Measurements from ENCODE around the gene CFAP20DC.
"Not testable (repeated sequence)": the region's sequence is repeated elsewhere in the genome, so short reads cannot be mapped to it uniquely, and the experiment has no call there.

CFAP20DC gene

DNA sequence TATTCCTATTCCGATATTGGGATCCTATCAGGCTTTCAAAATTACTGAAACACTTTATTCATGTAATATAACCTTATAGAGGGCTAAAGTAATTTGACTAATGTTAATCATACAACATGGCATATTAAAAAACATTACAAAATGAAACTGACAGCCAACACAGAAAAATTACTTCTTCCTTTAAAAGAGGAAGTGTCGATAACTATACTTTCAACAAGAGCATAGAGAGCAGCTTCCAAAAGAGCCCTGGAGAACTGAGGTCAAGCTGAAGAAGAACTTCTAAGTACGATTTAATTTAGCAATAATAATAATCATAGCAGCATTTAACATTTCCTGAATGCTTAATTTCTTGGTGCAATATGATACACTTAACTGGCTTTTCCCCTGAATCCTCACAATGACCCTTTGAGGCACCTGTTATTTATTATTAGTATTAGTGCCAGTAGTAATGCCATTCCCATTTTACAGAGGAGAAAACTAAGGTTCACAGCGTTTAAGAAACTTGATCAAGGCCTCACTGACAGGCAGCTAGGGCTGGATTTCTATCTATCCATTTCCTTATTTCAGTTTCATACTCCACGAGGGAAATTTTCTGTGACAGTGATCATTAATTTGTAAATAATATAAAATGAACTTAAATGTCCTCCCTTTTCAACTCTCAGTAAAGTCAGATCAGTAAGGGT lies 181.6 kb downstream of the CFAP20DC start:
- no peak for DNase-seq (ENCODE audit: low spot score)

DNA sequence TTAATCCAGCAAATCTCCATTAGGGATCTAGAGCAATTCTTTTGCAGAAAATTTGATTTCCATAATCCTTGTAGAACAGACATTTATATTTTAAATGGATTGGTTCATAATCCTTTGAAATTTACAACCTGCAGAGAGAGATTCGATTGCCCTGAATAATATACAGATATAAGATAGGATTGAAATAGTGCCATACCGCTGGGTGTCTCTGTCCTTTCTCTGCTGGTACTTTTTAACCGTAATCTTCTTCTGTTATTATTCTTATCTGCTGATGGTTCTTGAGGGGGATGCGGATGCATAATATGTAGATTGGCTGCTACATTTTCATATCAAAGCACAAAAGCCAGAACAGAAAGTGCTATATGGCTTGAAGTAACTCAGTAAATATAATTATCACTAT lies 182.2 kb downstream of the CFAP20DC start:
- no peak for DNase-seq (ENCODE audit: low spot score)

DNA sequence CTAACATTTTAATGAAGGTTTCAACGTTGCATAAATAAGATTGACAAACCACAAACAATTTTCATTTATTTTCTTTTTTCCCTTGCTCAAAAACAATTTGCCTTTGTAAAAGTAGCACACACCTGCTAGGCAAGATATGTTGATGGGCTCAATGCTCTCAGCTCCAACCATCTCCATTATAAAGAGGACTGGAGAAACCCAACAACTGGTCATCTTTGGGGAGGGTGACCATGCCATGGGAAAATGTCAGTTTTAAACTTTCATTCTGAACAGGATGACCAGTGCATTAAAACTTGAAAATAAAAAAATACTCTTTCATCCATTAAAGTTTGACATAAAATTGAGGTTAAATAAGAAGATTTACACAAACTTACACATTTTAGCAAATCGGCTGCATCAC lies 183.7 kb downstream of the CFAP20DC start:
- DNase-seq (ENCODE audit: low spot score), result no peak

DNA sequence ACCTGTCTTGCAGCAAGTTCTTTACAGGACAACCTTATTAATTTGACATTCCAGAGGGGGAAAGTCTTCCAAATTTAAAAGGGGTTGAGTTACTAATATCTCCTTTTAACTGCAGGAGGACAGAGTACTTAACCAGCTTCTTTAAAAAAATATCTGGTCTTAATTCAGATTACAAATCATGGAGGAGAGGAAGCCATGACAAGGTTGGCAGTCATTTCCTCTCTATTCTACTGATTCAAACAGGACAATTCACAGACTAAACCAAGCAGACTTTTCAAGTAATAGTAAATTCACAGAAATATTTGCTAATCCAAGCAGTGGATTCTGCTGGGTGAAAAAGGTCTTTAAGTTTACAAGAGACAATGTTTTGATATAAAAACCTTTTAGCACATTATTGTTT lies 185.3 kb downstream of the CFAP20DC start:
- DNase-seq (ENCODE audit: low spot score), result no peak

DNA sequence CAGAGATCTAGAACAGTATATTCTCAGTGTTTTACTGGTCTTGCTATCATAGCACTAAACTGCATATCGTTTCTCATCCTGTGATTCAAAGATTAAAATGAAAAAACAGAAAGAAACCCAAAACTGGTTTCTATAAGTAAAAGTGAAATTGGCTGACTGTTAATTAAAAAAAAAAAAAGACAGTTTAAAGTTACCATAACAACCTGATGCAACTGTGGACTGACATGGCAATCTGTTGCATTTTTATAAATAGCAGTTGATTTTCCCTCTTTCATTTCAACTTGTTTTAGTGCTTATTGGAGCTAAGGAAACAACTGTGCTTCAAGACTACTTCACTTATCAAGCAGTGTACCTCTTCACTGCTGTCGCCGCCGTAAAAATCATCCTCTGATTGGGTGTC lies 186.6 kb downstream of the CFAP20DC start:
- DNase-seq (ENCODE audit: low spot score), result no peak

DNA sequence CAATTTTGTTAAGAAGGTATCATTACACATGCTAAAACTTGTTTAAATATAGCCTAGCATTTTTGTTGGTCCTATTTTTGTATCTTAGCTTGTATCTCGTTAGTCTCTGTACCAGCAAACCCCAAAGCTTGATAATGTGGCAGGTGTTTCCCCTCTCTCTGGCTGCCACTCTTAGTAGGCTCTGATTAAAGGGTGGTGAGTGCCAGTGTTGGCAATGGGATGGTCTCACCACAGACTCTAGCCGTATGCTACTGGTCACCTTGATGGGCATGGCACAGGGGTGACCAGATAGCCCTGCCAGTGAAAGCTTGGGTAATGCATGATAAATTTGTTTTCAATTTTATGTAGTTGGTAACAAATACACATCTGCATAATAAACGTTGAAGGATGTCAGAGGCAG lies 188.3 kb downstream of the CFAP20DC start:
- DNase-seq (ENCODE audit: low spot score), result no peak

DNA sequence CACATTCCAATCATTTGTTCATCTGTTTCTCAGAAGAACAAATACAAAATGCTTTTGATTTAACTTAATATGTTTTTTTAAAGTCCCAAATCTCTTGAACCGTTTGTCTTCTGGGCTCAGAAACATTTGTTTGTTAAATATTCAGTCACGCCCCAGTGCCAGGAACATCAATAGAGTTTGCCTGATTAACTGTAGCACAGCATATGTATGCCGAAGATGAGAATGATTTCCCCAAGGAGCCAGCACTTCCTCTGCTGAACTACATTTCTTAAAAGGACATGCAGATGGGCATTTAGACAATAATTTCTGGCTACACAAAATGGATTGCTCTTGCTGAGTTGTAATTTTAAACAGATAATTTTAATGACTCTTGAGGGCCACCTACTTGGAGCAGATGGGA lies 191.7 kb downstream of the CFAP20DC start:
- no peak for DNase-seq (ENCODE audit: low spot score)

DNA sequence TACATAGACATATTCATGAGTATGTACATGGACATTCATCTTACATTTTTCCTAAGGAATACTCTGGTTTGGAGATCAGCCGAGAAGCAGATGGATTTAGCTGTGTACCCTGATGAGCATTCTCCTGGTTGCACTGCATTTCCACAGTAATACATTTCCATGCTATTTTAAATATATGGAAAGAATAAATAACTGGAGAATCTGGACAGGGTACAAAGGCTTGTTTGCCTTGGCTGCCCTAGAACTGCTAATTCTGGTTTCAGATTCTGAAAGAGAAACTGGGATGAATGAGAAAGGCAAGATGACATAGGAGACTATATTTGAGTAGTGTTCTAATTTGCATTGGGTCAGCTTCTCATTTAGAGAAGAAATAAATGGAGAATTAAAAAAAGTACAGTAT lies 192.4 kb downstream of the CFAP20DC start:
- no peak for DNase-seq (ENCODE audit: low spot score)

DNA sequence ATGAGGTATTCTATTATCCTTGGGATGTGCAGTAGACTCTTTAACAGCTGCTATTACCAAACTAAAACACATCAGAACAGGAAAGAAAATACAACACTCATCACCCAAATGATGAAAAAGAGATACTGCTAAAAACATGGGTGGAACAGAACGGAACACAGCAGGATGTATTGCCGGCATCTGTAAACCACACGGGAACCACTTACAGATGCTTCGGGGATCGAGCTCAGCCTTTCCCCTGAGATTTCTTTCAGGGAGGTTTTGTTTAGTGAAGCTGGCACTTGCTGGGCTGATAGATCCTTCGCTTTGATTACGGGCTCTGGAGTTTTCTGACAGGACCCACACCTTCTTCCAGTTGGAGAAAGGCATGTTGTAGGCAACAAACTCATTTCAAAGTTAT lies 201.0 kb downstream of the CFAP20DC start:
- DNase-seq (ENCODE audit: low spot score), result no peak

DNA sequence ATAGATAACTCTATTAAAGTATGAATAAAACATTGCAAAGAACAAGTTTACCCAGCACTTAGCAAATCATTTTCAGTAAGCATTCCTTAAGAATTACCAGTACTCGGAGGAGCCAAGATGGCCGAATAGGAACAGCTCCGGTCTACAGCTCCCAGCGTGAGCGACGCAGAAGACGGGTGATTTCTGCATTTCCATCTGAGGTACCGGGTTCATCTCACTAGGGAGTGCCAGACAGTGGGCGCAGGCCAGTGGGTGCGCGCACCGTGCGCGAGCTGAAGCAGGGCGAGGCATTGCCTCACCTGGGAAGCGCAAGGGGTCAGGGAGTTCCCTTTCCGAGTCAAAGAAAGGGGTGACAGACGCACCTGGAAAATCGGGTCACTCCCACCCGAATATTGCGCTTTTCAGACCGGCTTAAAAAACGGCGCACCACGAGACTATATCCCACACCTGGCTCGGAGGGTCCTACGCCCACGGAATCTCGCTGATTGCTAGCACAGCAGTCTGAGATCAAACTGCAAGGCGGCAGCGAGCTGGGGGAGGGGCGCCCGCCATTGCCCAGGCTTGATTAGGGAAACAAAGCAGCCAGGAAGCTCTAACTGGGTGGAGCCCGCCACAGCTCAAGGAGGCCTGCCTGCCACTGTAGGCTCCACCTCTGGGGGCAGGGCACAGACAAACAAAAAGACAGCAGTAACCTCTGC lies 207.6 kb downstream of the CFAP20DC start:
- not testable (repeated sequence) for DNase-seq (ENCODE audit: low spot score)

DNA sequence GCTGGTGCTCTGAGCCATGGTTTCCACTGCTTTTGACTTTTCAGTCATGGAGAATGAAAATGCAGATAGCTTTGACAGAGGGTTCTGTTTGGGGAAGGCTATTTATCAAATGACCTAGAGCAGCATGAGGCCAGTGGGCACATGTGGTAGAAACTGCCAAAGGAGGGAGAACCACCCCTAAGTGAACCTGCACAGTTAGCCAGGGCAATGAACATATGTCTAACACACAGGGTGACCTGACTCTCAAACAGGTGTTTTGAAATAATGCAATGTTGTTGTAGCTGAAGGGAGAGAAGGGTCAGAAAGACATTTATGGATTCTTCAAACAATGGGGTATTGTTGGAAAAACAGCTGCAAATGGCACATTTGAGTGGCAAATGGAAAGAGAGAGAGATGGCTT lies 208.9 kb downstream of the CFAP20DC start:
- DNase-seq (ENCODE audit: low spot score), result no peak

DNA sequence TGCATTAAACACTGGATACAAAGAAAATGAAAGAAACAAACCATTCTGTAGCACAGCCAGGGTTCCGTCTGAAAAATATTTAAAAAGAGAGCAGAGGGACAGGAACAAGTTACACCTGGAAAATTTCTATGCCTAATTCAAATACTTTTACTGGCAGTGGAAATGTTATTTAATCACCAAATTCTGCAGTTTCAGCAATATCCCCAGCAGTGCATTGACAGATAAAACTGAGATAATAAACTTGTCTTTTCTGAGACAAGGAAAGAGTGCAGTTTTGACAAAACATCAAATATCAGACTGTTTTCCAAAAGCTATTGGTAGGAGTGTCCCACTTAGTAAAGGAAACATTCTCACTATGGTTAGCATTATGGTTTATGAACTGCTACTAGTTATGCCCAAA lies 209.9 kb downstream of the CFAP20DC start:
- no peak for DNase-seq (ENCODE audit: low spot score)

DNA sequence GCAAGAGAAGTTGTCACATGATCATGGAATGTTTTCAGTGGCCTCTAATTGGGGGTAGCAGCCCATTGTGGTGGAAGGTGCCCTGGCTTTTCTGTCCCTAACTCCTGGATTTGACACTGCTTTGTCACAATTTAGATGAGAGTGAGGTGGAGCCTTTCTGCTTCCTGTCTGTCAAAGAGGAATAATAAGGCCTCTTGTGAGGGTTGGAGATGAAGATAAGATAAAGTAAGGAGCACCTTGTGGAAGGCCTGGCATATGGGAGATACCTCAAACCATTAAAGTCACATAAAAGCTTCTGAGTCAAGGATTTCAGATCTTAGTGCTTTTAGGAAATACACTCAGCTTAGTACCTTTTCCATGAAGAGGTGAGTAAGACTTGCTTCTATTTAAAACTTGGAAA lies 210.6 kb downstream of the CFAP20DC start:
- DNase-seq (ENCODE audit: low spot score), result no peak

DNA sequence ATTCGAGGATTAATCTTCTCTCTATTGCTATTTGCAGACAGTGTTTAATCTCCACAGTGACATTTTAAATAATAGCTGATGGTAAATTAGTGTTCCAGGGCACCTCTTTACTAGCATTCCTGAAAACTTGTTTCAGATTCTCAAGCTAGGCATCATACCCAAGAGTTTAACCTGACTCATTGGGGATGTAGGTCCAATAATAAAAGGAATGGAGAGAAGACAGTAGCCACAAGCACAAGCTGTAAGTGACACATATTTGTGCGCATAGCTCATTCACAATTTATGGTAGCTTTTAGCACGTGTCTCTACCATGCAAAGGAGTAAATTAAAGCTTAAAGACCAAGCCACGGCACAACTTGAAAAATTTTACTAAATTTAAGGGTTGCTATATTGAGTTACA lies 212.0 kb downstream of the CFAP20DC start:
- DNase-seq (ENCODE audit: low spot score), result no peak

DNA sequence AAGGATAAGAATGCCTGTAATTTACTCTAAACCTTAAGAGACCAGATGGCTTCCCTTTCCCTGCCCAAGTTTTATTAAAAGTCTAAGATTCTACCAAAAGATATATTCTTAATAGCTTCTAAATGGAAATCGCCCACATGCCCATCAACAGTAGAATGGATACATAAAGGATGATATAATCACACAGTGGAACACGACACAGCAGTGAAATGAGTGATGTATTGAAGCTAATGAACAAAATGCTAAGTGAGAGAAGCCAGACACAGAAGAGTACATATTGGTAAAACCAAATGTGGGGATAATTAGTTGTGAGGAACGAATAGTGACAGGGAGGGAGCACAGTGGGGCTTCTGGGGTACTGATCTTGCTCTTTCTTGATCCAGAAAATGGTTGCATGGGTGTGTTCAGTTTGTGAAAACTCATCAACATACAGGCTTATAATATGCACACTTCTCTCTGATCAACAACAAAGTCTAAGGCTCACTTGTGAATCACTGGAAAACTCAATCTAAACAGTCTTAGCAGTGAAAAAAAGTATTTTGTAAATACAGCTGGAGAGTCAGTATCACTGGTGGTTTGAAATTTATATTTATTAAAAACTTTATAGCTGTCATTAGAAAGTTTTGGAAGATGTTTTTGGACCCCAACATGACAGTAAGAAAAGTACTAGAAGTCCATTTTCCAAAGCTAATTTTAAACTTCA lies 212.5 kb downstream of the CFAP20DC start:
- no peak for DNase-seq (ENCODE audit: low spot score)

DNA sequence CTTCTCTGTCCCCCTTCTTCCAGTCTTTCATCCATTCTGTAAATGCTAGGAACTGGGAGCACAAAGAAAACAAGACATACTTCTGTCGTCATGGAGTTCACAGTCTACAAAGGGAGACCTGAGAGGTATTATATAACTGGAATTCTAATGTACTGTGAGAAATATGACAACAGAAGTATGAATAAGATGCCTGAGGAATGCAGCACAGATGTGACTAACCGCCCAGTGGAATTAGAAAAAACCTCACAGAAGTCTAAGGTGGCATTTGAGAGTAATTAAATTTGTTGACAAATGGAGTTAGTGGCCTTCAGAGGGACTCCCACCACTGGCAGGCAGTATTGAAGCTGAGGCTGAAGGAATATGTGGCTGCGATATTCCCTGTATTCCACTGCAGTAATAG lies 214.7 kb downstream of the CFAP20DC start:
- no peak for DNase-seq (ENCODE audit: low spot score)

DNA sequence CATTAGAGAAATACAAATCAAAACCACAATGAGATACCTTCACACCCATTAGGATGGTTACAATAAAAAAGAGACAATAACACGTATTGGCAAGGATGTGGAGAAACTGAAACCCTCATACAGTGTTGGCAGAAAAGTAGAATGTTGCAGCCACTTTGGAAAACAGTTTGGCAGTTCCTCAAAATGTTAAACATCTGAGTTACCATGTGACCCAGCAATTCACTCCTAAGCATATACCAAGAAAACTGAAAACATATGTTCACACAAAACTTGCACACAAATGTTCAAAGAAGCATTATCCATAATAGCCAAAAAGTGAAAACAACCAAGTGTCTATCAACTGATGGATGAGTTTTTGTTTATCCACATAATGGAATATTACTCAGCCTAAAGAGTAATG lies 216.3 kb downstream of the CFAP20DC start:
- no peak for DNase-seq (ENCODE audit: low spot score)

DNA sequence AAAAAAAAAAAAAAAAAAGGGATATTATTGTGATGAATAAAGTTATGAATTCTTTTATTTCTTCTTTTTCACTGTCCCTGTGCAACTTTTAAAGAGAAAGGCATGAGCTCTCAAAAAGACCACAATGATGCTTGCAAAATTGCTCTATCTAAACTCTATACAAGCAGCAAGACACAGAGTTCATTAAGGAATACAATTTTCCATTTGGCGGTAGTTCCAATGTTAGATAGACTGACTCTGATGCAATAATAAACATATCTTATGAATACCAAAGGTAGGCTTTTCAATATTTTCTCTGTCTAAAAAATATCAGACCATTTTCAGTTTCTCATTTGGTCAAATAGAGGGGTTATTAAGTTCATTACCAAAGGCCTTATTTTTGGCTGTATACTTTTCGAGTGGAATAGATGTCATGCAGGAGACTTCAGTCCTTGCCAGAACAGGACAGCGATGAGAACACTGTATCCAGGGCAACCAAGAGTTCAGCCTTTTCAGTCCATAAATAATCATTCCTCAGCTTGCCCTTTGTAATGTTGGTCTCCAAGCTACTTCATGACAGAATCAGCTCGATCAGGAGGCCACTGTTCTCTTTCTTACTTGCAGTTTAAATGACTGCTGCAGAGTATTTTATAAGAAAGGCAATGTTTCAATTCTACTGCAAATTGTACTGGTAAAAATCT lies 220.4 kb downstream of the CFAP20DC start:
- no peak for DNase-seq (ENCODE audit: low spot score)

DNA sequence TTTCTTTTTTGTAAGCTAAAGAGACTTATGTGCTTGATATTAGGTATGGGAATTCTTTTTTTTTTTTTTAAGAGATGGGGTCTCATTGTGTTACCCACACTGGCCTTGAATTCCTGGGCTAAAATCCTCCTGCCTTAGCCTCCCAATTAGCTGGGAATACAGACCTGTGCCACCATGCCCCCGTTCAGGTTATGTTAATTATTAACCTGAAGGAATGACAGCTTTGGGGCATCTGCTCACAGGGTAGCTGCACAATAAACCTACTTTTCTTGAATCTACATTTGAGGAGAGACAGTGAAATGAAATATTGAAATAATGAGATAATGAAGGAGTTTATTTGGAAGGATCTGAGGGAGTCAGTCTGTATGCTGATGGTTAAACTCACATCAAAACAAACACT lies 225.0 kb downstream of the CFAP20DC start:
- DNase-seq (ENCODE audit: low spot score), result no peak

DNA sequence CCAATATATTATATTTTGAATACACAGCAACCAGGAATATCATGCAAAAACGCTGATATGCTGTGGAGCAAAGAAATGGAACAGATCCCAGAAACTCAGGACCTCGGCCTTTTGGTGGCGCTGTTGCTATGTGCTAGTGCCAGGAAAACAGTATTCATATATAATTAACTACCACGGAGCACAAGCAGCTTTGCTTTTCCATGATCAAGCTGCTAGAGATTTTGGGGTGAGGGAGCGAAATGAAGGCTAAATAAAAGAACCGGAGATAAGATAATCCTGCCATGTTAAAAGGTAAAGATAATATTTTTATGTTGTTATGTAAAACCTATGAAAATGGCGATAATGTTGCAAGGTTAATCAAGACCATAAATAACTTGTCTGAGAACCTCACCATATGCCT lies 225.5 kb downstream of the CFAP20DC start:
- peak; percentile 20 for DNase-seq (ENCODE audit: low spot score)

DNA sequence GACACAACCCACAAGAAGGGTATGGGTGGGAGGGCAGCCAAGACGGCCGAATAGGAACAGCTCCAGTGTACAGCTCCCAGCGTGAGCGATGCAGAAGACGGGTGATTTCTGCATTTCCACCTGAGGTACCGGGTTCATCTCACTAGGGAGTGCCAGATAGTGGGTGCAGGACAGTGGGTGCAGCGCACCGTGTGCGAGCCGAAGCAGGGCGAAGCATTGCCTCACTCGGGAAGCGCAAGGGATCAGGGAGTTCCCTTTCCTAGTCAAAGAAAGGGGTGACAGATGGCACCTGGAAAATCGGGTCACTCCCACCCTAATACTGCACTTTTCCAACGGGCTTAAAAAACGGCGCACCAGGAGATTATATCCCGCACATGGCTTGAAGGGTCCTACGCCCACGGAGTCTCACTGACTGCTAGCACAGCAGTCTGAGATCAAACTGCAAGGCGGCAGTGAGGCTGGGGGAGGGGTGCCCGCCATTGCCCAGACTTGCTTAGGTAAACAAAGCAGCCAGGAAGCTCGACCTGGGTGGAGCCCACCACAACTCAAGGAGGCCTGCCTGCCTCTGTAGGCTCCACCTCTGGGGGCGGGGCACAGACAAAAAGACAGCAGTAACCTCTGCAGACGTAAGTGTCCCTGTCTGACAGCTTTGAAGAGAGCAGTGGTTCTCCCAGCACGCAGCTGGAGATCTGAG lies 243.1 kb downstream of the CFAP20DC start:
- not testable (repeated sequence) for DNase-seq (ENCODE audit: low spot score)

DNA sequence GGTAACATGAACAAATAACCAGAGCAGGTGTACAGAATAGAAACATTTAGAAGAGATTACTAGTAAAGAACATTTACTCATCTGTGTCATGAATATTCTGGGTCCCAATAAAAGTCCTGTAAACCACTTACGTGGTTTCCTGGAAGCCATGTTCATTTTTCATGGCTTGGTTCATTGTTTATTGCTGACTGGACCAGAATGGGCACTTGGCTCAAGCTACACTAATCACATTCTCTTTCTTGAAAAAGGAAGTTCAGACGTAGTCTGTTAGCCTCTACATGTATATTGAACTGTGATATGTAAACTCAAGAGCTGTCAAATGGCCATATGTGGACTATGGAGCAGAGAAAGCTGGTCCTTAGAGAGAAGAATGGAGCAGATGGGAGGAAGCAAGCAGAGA lies 244.9 kb downstream of the CFAP20DC start:
- DNase-seq (ENCODE audit: low spot score), result no peak

All from activated CD4-positive, alpha-beta T cell treated with anti-CD3 and anti-CD28 coated beads, Interleukin-2, Interleukin-4, amounts not matched to agents 100 ng/mL and 50 ng/mL, durations not matched to agents 16 hours and 8 hours (primary cell).